Measurements from ENCODE around the gene CCNB3. TPM values are rescaled to one million over a fixed set of nuclear protein-coding genes. Genes with fewer than 3 reads are reported as not detected.
"Not testable (repeated sequence)": the region's sequence is repeated elsewhere in the genome, so short reads cannot be mapped to it uniquely, and the experiment has no call there.

Gene CCNB3
- total RNA-seq, 1 experiment from 2014 or later: 0.35 TPM

- TF ChIP-seq, protein P1, sequence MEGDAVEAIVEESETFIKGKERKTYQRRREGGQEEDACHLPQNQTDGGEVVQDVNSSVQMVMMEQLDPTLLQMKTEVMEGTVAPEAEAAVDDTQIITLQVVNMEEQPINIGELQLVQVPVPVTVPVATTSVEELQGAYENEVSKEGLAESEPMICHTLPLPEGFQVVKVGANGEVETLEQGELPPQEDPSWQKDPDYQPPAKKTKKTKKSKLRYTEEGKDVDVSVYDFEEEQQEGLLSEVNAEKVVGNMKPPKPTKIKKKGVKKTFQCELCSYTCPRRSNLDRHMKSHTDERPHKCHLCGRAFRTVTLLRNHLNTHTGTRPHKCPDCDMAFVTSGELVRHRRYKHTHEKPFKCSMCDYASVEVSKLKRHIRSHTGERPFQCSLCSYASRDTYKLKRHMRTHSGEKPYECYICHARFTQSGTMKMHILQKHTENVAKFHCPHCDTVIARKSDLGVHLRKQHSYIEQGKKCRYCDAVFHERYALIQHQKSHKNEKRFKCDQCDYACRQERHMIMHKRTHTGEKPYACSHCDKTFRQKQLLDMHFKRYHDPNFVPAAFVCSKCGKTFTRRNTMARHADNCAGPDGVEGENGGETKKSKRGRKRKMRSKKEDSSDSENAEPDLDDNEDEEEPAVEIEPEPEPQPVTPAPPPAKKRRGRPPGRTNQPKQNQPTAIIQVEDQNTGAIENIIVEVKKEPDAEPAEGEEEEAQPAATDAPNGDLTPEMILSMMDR (conservative IDR thresholded peaks at IDR 0.05): peak; percentile 54
- not testable (repeated sequence) for H2BK20ac ChIP-seq (ENCODE audit: low read depth, low read length, poor library complexity, severe bottlenecking); H3K18ac ChIP-seq (ENCODE audit: insufficient read length, low read depth, low read length); H3K4me2 ChIP-seq (ENCODE audit: insufficient read depth, insufficient read length, low read length); H4K91ac ChIP-seq (ENCODE audit: insufficient read length, low read depth, low read length); H4K20me1 ChIP-seq (ENCODE audit: control insufficient read depth, insufficient read depth, insufficient read length); H2AK5ac ChIP-seq (ENCODE audit: insufficient read length, low read length); H2BK12ac ChIP-seq (ENCODE audit: insufficient read length, low read depth, low read length); H3K36me3 Mint-ChIP-seq (ENCODE audit: insufficient read depth in 1 of 3, low read depth in 3 of 3); H3K14ac ChIP-seq (ENCODE audit: insufficient read depth, low read length); H2AFZ ChIP-seq (ENCODE audit: low read length); H3K4me1 ChIP-seq (ENCODE audit: insufficient read depth, low read length); H3K79me1 ChIP-seq (ENCODE audit: insufficient read depth, low read depth, low read length, poor library complexity, severe bottlenecking); H3K79me2 ChIP-seq (ENCODE audit: insufficient read depth, low read length); H2BK15ac ChIP-seq (ENCODE audit: low read depth, low read length); H3K56ac ChIP-seq (ENCODE audit: insufficient read length, low read depth, low read length); DNase-seq; H3K4me3 Mint-ChIP-seq; H3K27ac Mint-ChIP-seq; H3K27me3 ChIP-seq (ENCODE audit: insufficient read depth, low read length); H2BK5ac ChIP-seq (ENCODE audit: insufficient read length, low read length); H3K9me3 ChIP-seq (ENCODE audit: control insufficient read depth, low read depth, low read length); H3K4me1 Mint-ChIP-seq; H4K8ac ChIP-seq (replicated peaks; ENCODE audit: insufficient read length, low read depth, low read length); H3K27ac ChIP-seq (ENCODE audit: insufficient read length, low read depth, low read length); H3K9ac ChIP-seq (ENCODE audit: extremely low read depth, insufficient read length, low read length); H3K23ac ChIP-seq (ENCODE audit: insufficient read length, low read depth, low read length); H3T11ph ChIP-seq (ENCODE audit: low read length); H2BK120ac ChIP-seq (ENCODE audit: low read depth, low read length, poor library complexity, severe bottlenecking); H3K23me2 ChIP-seq (ENCODE audit: insufficient read length, low read depth, low read length, poor library complexity, severe bottlenecking); H4K5ac ChIP-seq (ENCODE audit: insufficient read length, low read depth, low read length); H3K4ac ChIP-seq (ENCODE audit: low read depth, low read length); H3K27me3 Mint-ChIP-seq (ENCODE audit: low read depth)
- H3K9me3 Mint-ChIP-seq: peaks cover 59 to 72% of the 10 kb centered on the region in 2 experiments
- WGBS (ENCODE audit: extremely low coverage, insufficient read length, low lambda C conversion rate): no CpG with 5 or more reads among the region's 5 CpGs
Observed at GRCh38 chrX:50332668-50333067, 128.1 kb downstream of the CCNB3 start.

Measured in H9 (cell line).